D721Med (cell line): ENCODE results near the gene CKAP5.

Experiments used
- DNase-seq: peaks from one replicate; pipeline ENCODE4 v3.0.0; 2011; ENCODE audit warnings: low spot score; ENCODE audit not compliant: insufficient read length
- FAIRE-seq: peaks from 2 replicates; lab custom pipeline; 2011; peaks lifted over from hg19 to GRCh38; lab: Jason Lieb, UNC
- CTCF ChIP-seq: IDR thresholded peaks from 2 replicates; pipeline ENCODE4 v1.5.1; 2012; ENCODE audit warnings: mild to moderate bottlenecking, control low read depth; ENCODE audit not compliant: insufficient read depth; ENCODE audit errors: missing control alignments

Gene CKAP5

GRCh38 chr11:46778416-46778815 lies 67.7 kb downstream of the CKAP5 start:
- no peak for FAIRE-seq
- no peak for DNase-seq
- no peak for TF ChIP-seq CTCF

DNA sequence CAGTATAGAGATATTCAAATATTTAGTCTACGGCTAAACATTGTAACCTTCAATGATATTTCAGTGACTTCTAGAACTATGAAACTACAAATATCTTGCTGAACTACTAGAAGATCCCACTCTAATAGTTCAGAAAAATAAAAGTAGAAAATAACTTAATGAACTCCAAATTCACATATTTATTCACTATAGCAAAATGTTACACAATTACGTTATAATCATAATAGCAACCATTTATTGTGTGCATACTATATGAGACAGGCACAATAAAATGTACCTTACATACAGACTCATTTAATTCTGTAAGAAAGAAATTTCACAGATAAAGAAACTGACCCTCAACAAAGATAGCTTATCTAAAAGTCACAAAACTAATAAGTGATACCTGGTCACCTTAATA lies 69.2 kb downstream of the CKAP5 start:
- FAIRE-seq (no peak), DNase-seq (no peak)
- no peak for TF ChIP-seq CTCF

- TF ChIP-seq CTCF, result no peak
- no peak for FAIRE-seq
Measured at GRCh38 chr11:46769636-46770221, 76.4 kb downstream of the CKAP5 start.

DNA sequence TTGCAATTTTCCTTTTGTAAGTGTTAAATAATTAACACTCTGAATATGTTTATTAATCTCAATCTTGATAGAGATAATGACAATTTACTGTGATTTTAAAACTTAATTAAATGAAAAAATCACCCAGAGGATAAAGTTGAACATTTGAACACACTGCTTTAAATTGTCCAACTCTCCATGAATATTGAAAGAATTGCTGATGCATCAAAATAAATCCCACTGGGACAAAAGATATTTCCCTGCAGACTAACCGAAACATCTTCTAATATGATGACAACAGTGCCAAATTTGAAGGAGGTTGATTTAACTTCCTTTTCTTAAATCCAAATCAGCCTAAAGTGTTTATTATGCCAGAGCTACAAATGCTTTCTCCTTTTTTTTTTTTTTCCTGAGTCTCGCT lies 79.4 kb downstream of the CKAP5 start:
- DNase-seq, result no peak
- FAIRE-seq, result no peak
- no peak for TF ChIP-seq CTCF

More at GRCh38 chr11:46769636-46770221, 76.4 kb downstream of the CKAP5 start:
- no peak for DNase-seq

DNA sequence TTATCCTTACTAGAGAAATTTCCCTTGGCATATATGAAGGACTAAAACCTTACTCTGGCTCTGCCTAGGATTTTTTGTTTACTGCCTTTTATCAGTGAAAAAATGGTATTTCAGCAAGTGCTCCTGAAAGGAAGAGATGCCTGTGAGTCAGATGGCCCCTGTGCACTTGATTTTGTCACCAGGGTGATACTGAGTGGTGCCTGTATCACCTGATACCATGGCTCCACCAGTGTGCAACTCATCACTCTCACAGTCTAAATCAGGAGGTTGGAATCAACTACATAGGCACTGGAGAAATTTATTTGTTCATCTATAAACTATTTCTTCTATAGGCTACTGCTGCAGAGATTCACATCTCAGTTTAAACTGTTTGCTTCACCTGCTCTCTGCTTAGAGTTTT lies 83.8 kb downstream of the CKAP5 start:
- no peak for FAIRE-seq
- DNase-seq, result no peak
- TF ChIP-seq CTCF, result no peak

DNA sequence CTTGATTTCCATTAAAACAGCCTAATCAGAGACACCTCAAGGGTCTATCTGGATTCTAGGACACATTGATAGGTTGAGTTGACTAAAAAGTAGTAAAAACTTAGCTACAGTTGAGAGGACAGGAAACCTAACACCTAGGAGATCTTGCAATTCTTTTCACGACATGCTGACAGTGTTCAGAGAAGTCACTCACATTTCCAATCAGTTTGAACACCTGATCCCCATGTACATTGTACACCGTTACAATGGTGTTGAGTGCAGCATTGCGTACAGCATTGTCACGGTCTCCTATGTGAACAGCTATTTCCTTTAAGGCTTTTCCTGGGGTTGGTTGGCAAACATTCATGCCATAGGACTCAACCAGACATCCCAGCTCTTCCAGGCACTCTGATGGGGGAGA lies 84.3 kb downstream of the CKAP5 start:
- DNase-seq (no peak), FAIRE-seq (no peak)
- no peak for TF ChIP-seq CTCF

DNA sequence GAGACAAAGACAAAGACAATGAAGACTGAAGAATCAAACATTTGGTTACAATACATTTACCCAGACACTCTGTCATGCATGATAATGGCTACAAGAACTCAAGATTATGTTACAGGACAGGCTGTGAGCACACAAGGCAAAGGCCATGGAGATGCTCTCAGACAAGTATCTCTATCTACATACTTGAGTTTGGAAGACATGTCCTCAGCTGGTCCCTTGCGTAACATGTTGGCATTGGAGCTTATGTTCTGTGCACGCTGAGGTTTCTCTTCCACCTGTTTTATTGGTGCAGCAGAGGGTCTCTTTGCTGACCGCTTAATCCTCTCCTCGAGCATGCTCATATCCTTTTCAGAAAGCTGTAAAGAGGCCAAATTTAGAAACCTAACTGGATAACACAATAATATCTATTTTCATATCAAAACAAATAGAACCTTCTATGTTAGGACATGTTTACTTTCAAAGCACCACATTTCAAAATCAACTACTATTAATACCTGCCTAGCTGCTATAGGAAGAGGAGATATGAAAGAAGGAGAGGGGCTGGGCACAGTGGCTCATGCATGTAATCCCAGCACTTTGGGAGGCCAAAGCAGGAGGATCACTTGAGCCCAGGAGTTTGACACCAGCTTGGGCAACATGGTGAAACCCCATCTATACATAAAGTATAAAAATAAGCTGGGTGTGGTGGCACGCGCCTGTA lies 85.5 kb downstream of the CKAP5 start:
- no peak for TF ChIP-seq CTCF
- FAIRE-seq, result no peak
- no peak for DNase-seq
